Subcutaneous abdominal adipose tissue (tissue), 5 donors: Measurements from ENCODE around the gene FADS3.

ENCODE experiments used
- H3K27ac ChIP-seq: one replicate; pipeline ENCODE4 v1.7.0; 2013; ENCODE audit warnings: low read depth, mild to moderate bottlenecking, inconsistent platforms, low read length, moderate library complexity
- H3K27me3 ChIP-seq, 5 donors: one replicate each; pipeline ENCODE4 v1.7.0; 2013; ENCODE audit warnings: low read length in 5 of 5, inconsistent platforms in 1 of 5; ENCODE audit not compliant: control insufficient read depth in 5 of 5, insufficient read depth in 4 of 5
- H3K36me3 ChIP-seq, 5 donors: one replicate each; pipeline ENCODE4 v1.7.0; 2013; ENCODE audit warnings: low read length in 5 of 5; ENCODE audit not compliant: control insufficient read depth in 5 of 5, insufficient read depth in 5 of 5
- H3K4me1 ChIP-seq, 5 donors: one replicate each; pipeline ENCODE4 v1.7.0; 2013; ENCODE audit warnings: low read length in 5 of 5, mild to moderate bottlenecking in 3 of 5, moderate library complexity in 1 of 5; ENCODE audit not compliant: control insufficient read depth in 5 of 5, insufficient read depth in 5 of 5
- H3K4me3 ChIP-seq, 5 donors: one replicate each; pipeline ENCODE4 v1.7.0; 2013; ENCODE audit warnings: low read length in 5 of 5, low read depth in 1 of 5
- H3K9ac ChIP-seq, 5 donors: one replicate each; pipeline ENCODE4 v1.7.0; 2013; ENCODE audit warnings: low read length in 5 of 5, mild to moderate bottlenecking in 4 of 5, moderate library complexity in 3 of 5
- H3K9me3 ChIP-seq, 5 donors: one replicate each; pipeline ENCODE4 v1.7.0; 2013; ENCODE audit warnings: low read length in 5 of 5; ENCODE audit not compliant: control insufficient read depth in 5 of 5
- donor health status: healthy.
- donor health status: healthy.
- donor health status: healthy.
- donor health status: healthy.
- donor health status: healthy.

The FADS3 gene

DNA sequence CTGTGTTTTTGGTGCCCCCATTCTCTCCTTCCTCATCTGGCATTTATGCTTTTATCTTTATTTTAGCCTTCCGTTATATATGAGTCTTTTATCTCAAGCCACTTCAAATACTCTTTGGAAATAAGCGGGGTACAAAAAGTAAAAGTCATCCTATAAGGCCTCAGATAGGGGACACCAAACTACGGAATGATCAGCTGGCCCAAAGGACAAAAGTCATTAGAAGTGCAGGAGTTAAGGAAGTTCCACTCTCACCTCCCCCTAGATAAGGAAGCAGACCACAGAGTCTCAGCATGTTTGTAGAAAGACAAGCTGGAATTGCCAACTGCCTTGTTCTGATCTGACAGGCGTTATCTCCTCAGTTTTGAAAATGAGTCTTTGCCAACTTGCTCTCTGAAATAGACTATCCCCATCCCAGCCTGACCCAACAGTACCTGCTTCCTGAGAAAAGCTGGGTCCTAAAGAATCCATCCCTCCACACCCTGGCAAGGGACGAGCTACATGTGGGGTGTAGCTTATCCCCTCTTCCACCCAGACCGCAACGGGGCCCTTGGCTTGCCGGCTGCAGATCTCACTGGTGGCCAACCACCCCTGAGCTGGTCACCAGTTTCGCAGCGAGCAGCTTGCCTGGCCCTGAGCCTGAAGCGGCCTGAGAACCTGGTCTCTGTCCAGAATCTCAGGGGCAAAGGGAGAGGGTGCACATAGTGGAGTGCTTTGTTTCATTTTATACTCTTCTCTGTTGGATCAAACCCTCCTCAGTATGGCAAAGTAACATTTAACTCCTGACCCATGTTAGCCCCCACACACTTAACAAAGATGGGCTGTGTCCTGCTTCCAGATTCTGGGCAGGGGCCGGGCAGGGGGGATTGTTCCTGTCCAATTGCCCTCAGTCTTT is 49.5 kb downstream of the FADS3 start:
- H3K36me3 ChIP-seq: peaks cover 0 to 49% (median 41%) of the 10 kb centered on the region in 5 donors
- H3K4me3 ChIP-seq: no peak overlapping the region
- no peak overlapping the region for H3K9ac ChIP-seq
- no peak overlapping the region for H3K27ac ChIP-seq
- no peaks in the 10 kb centered on the region for H3K27me3 ChIP-seq
- H3K4me1 ChIP-seq: peaks cover 0 to 4% (median 0%) of the 10 kb centered on the region in 5 donors
- H3K9me3 ChIP-seq: no peaks in the 10 kb centered on the region

GRCh38 chr11:61840371-61840770 is 51.0 kb downstream of the FADS3 start:
- H3K9me3 ChIP-seq: no peaks in the 10 kb centered on the region
- H3K27ac ChIP-seq: no peak overlapping the region
- H3K4me1 ChIP-seq: peaks cover 0 to 7% (median 0%) of the 10 kb centered on the region in 5 donors
- H3K4me3 ChIP-seq: no peak overlapping the region
- H3K36me3 ChIP-seq: peaks cover 0 to 49% (median 41%) of the 10 kb centered on the region in 5 donors
- no peaks in the 10 kb centered on the region for H3K27me3 ChIP-seq
- no peak overlapping the region for H3K9ac ChIP-seq

DNA sequence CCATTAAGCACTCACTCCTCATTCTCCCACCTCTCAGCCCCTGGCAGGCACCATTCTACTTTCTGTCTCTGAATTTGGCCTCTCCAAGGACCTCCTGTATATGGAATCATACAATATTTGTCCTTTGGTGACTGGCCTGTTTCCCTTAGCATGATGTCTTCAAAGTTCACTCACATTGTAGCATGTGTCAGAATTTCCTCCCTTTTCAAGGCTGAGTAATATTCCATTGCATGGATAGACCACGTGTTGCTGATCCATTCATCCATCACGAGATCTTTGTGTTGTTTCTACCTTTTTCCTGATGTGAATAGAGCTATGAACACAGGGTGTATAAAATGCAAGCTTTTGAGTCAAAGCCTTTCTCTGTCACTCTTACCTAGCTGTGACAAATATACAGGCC is 51.6 kb downstream of the FADS3 start:
- Histone ChIP-seq H3K4me3 (no peak overlapping the region), H3K27ac (no peak overlapping the region), H3K27me3 (no peaks in the 10 kb centered on the region), H3K36me3 (peaks cover 0 to 44% (median 38%) of the 10 kb centered on the region in 5 donors), H3K9me3 (no peaks in the 10 kb centered on the region), H3K9ac (no peak overlapping the region), H3K4me1 (peaks cover 0 to 13% (median 4%) of the 10 kb centered on the region in 5 donors)

- Histone ChIP-seq H3K27me3 (no peaks in the 10 kb centered on the region), H3K36me3 (peaks cover 0 to 44% (median 38%) of the 10 kb centered on the region in 5 donors), H3K9me3 (no peaks in the 10 kb centered on the region), H3K4me1 (peaks cover 2 to 21% (median 12%) of the 10 kb centered on the region in 5 donors), H3K27ac (no peak overlapping the region), H3K9ac (no peak overlapping the region), H3K4me3 (no peak overlapping the region)
These were observed 52.4 kb downstream of the FADS3 start for GRCh38 chr11:61838921-61839320.

DNA sequence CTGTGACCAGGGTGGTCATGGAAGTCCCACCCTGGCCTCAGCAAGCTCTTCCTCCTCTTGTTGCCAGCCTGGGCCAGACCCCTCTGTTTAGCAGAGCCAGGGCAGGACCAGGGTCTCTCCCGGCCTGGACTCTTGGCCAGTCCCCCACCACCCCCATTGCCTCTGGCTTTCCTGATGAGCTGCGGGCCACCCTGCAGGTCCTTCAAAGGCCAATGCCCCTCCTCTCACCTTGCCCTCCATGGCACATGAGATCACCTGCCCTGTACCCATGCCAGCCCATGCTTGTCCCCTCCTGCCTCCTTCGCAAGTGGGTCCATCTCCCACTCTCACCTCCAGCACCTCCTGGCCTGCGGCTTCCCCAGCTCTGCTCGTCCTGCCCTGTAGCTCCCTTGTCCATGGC is 52.8 kb downstream of the FADS3 start:
- Histone ChIP-seq H3K4me1 (peaks cover 2 to 23% (median 12%) of the 10 kb centered on the region in 5 donors), H3K9ac (no peak overlapping the region), H3K4me3 (no peak overlapping the region), H3K27ac (no peak overlapping the region), H3K27me3 (no peaks in the 10 kb centered on the region), H3K9me3 (no peaks in the 10 kb centered on the region), H3K36me3 (peaks cover 0 to 44% (median 37%) of the 10 kb centered on the region in 5 donors)

- Histone ChIP-seq H3K4me1 (peaks cover 2 to 23% (median 12%) of the 10 kb centered on the region in 5 donors), H3K27ac (no peak overlapping the region), H3K4me3 (no peak overlapping the region), H3K27me3 (no peaks in the 10 kb centered on the region), H3K9ac (no peak overlapping the region), H3K9me3 (no peaks in the 10 kb centered on the region), H3K36me3 (peaks cover 0 to 35% (median 28%) of the 10 kb centered on the region in 5 donors)
These were observed 53.8 kb downstream of the FADS3 start for GRCh38 chr11:61837411-61838005.

- Histone ChIP-seq H3K9ac (no peak overlapping the region), H3K4me1 (peaks cover 2 to 25% (median 14%) of the 10 kb centered on the region in 5 donors), H3K27me3 (no peaks in the 10 kb centered on the region), H3K9me3 (no peaks in the 10 kb centered on the region), H3K27ac (no peak overlapping the region), H3K36me3 (peaks cover 0 to 27% (median 22%) of the 10 kb centered on the region in 5 donors), H3K4me3 (no peak overlapping the region)
These were observed 55.2 kb downstream of the FADS3 start for GRCh38 chr11:61836193-61836592.

GRCh38 chr11:61834278-61835048 is 56.9 kb downstream of the FADS3 start:
- H3K9me3 ChIP-seq: no peaks in the 10 kb centered on the region
- peak overlapping the region; percentile 46 for H3K27ac ChIP-seq
- no peaks in the 10 kb centered on the region for H3K27me3 ChIP-seq
- peak overlapping the region in 1 of 5 donors; percentile 10 for H3K9ac ChIP-seq
- no peak overlapping the region for H3K4me3 ChIP-seq
- H3K36me3 ChIP-seq: peaks cover 0 to 13% (median 5%) of the 10 kb centered on the region in 5 donors
- H3K4me1 ChIP-seq: peaks cover 7 to 43% (median 24%) of the 10 kb centered on the region in 5 donors

DNA sequence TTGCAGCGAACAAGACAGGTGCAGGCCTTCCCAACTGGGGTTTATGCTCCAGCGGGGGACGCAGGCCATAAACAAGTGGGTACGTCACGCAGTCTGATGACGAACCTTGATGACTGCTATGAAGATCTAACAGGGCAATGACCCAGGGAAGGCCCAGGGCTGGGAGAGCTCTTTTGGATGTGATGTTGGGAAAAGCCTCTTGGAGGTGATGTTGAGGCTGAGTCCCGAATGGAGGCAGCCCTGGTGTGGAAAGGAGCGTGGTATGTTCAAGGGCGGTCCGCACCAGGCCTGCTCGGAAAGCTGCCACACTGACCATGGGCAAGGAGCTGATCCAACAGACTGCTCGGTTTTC is 57.4 kb downstream of the FADS3 start:
- peaks cover 0 to 12% (median 4%) of the 10 kb centered on the region in 5 donors for H3K36me3 ChIP-seq
- H3K27me3 ChIP-seq: peaks cover 0 to 3% (median 0%) of the 10 kb centered on the region in 5 donors
- peaks cover 13 to 48% (median 30%) of the 10 kb centered on the region in 5 donors for H3K4me1 ChIP-seq
- H3K9ac ChIP-seq: no peak overlapping the region
- no peaks in the 10 kb centered on the region for H3K9me3 ChIP-seq
- H3K27ac ChIP-seq: peak overlapping the region; percentile 46
- H3K4me3 ChIP-seq: no peak overlapping the region
